ENCODE data around the gene PRPSAP1.

DNA sequence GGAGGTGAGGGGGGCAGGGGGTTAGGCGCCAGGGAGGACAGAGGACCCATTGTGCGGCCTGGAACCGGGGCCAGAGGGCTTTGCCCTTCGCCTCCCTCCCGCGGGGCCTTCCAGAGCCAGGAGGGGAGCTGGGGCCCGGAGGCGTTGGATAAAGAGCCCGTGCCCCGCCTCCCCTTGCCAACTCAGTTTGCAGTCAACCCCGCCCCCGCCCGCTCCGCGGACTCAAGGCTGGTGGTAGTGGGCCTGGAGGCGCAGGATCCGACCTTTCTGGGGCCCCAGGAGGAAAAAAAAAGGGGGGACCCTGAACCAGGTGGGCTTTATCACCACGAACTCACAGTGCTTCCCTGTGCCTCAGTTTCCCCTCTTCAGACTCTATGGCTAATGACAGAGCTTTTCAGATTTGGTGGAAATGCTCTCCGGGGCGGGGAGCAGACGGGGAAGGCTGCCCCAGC is 28.7 kb upstream of the PRPSAP1 start:
- no peak for TF ChIP-seq POLR2A (IDR thresholded peaks at IDR 0.05)
- no peak for TF ChIP-seq CTCF (IDR thresholded peaks at IDR 0.05)

All from adrenal gland (tissue), 5 donors.